ENCODE data around the gene CHRND.
A peak's percentile ranks its signal among the peaks of the same experiment; 100 is the strongest.

The CHRND gene

DNA sequence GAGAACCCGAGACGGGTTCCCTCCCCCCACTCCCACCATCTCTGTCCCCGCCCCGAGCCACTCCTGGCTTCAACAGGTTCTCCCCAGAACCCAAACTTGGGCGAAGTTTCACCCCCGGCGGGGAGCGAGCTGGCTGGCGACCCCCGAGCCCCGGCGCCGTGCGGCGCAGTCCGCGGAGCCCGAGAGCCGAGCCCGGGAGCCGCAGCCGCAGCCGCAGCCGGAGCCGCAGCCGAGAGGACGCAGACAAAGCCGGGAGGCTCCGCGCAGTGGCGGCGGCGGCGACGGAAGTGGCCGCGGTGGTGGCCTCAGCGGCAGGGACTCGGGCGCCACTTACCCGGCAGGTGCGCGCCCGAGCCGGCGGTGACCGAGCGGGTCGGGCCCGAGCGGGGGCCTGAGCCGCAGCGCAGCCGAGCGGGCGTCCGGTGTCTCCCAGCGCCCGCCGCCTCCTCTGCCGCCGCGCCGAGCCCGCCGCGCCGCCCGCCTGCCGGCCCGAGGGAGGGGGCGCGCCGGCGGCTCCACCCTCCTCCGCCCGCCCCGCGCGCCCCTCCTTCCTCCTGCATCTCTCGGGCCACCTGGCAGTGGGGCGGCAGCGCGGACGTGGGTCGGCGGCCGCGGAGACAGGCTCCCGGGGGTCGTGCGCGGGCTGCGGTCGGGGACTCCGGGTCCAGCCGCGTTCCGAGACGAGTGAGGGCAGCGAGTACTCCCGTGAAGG is 38.4 kb upstream of the CHRND start, which contains the start of gene ECEL1:
Gene ECEL1 (minus strand): TSS at position 450 of the 712 bp plus-strand sequence. CDS start 1,181 bp downstream, outside the sequence.
- DNase-seq, result no peak

GRCh38 chr2:232488097-232488711 is 37.8 kb upstream of the CHRND start:
- no peak for DNase-seq

- DNase-seq, result no peak
Measured at GRCh38 chr2:232488721-232489300, 37.1 kb upstream of the CHRND start.

- DNase-seq, result no peak
Measured at GRCh38 chr2:232489516-232490220, 36.3 kb upstream of the CHRND start.

DNA sequence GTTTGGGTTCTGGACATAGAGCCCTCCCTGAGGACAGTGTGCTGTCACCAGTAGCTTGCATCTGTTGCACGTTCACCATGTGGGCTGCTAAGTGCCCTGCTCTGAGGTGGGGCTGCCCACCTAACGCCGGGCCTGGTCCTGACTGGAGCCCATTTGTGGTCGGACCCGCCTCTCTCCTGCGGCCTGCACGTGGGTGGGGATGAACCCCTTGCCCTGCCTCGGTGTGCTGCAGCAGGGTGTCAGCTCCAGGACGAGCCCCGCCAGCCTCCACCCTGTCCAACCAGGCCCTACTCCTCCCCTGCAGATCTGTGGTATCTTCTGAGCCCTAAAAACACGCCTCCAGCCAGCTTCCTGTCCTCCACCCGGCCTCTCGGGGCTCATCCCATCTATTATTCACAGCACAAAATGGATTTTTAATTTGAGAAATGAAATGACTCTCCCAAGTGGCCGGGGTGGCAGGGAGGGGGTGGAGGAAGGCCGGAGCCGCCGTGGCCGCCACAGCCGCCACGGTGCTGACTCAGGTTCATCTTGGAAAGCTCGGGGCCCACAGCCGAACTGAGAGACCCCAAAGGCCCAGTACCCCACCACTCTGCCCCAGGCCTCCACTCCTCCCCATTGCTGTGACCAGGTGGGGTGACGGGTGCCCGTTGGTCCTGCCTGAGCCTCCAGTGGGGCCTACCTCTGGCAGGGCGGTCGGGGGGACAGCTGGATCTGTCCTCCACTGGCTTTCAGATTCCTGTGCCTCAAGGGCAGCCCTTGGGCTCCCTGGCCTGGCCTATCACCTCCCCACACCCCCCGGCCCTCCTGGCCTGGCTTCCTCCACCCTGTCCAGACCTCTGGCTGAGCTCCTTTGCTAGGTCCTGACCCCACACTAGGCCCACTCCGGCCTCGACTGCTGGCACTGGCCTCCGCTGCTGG is 35.5 kb upstream of the CHRND start:
- no peak for DNase-seq

- no peak for DNase-seq
Measured at GRCh38 chr2:232491139-232491780, 34.7 kb upstream of the CHRND start.

- DNase-seq, result no peak
Measured at GRCh38 chr2:232492236-232492848, 33.6 kb upstream of the CHRND start.

DNA sequence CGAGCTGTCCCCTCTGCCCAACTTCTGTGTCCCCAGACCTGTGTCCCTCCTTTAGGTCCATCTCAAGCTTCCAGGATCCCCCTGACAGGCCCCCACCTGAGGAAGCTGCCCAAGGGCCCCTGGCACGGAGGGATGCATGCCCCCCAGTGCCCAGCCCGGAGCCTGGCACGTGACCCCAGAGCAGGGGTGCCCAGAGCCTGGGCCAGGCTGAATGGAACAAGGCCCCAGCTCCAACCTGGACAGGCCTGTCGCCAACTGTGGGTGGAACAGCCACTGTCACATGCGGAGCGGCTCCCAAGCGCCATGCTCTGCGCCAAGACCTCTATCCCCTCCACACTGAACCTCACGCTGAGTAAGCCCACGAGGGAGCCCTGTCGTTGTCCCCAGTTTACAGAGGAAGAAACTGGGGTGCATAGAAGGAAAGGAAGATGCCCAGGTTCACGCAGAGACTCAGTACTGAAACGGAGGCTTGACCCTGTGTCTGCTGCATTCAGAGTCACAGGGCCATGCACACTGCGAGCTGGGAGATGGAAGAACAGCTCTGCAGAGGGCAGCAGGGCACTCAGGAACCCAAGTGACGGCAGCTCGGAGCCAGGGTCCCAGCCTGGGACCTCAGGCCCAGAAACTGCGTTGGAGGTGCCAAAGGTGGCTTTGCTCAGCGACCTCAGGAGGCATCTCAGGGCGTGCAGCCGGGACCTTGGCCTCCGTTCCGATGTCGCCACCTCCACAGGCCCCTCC is 32.8 kb upstream of the CHRND start:
- DNase-seq, result no peak

DNA sequence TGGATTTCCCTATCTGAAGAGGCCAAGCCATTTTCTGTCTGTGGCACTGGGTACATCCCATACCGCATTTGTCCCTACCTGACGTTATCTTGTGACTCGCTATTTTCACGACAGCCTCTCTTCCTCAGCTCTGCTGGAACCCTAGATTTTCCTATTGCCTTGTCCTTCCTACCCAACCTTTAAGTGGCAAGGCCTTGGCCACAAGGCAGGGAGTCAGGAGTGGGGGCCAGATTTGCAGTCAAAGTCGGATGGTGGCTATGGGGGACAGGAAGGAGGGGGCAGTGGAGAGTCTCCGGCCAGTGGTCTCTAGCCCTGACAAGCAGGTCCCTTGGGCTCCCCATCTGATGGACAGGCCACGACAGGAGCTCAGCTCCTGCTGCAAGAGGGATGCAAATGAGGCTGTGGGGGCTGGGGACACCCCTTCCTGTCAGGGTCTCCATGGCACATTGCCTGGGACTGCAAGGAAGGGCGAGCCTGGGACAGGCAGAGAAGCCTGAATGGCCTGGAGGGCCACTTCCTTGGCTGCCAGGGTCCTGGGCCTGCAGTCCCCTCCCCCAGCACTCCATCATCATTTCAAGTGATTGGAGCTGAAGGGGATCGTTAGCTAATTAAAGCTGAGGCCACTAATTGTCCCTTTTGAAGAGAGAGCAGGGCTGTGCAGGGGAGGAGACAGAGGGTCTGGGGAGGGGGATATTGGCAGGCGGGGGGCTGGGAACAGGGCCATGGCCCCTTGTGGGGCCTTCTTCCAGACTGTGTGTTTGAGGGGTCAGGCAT is 32.1 kb upstream of the CHRND start:
- DNase-seq, result no peak

- peak in 2 of 56 donors; percentile 26 to 69 for DNase-seq
Measured at GRCh38 chr2:232494542-232494941, 31.4 kb upstream of the CHRND start.

DNA sequence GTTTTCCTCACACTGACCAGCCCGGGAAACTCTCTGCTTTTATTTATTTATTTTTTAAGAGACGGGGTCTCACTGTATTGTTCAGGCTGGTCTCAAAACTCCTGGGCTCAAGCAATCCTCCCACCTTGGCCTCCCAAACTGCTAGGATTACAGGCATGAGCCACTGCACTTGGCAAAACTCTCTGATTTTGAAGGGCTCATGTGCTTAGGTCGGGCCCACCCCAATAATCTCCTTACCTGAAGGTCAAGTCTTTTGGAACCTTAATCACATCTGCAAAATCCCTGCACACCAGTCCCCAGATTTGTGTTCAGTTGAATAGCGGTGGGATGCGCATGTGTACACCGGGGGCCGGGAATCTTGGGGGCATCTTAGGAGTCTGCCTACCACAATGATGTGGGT is 30.7 kb upstream of the CHRND start:
- DNase-seq, result no peak

GRCh38 chr2:232496501-232497270 is 29.3 kb upstream of the CHRND start:
- no peak for DNase-seq

GRCh38 chr2:232497348-232497747 is 28.6 kb upstream of the CHRND start:
- DNase-seq, result no peak

GRCh38 chr2:232498452-232498851 is 27.5 kb upstream of the CHRND start:
- no peak for DNase-seq

- no peak for DNase-seq
Measured at GRCh38 chr2:232501331-232501771, 24.6 kb upstream of the CHRND start.

- DNase-seq, result peak in 1 of 56 donors; percentile 20
Measured at GRCh38 chr2:232501794-232502390, 24.1 kb upstream of the CHRND start.

GRCh38 chr2:232502511-232502910 is 23.4 kb upstream of the CHRND start:
- DNase-seq, result no peak

Measured in amygdala (tissue), 56 donors.